Forelimb muscle (tissue), 1 donor: ENCODE data around the gene ICAM4. TPM values are rescaled to one million over a fixed set of nuclear protein-coding genes. Genes with fewer than 3 reads are reported as not detected.

Experiments
- polyA plus RNA-seq: library from polyadenylated mRNA; unstranded; fragments of 120-200 nt; gene quantifications from one replicate; pipeline ENCODE4 v1.2.1, GENCODE V29; 2013; ENCODE audit not compliant: insufficient read length

ICAM4 gene
- polyA plus RNA-seq, 1 donor = 0.25 TPM

Other genes with a start within 250 kb of the ICAM4 start
- 9.8 TPM for gene SHFL, start 200.6 kb upstream of the ICAM4 start, polyA plus RNA-seq
- gene ANGPTL6, start 184.3 kb upstream of the ICAM4 start, polyA plus RNA-seq = 3.9 TPM
- gene PPAN, start 180.6 kb upstream of the ICAM4 start, polyA plus RNA-seq = 28.5 TPM
- gene P2RY11, start 175.3 kb upstream of the ICAM4 start, polyA plus RNA-seq = 13.6 TPM
- gene EIF3G, start 167.1 kb upstream of the ICAM4 start, polyA plus RNA-seq = 267 TPM
- gene DNMT1, start 92.0 kb upstream of the ICAM4 start, polyA plus RNA-seq = 61.4 TPM
- 12.0 TPM for gene S1PR2, start 55.6 kb upstream of the ICAM4 start, polyA plus RNA-seq
- 32.0 TPM for gene MRPL4, start 34.7 kb upstream of the ICAM4 start, polyA plus RNA-seq
- 6.3 TPM for gene ICAM1, start 15.8 kb upstream of the ICAM4 start, polyA plus RNA-seq
- 0.18 TPM for gene ICAM5, start 3.0 kb downstream of the ICAM4 start, polyA plus RNA-seq
- 3.4 TPM for gene ZGLP1, start 22.9 kb downstream of the ICAM4 start, polyA plus RNA-seq
- 20.0 TPM for gene FDX2, start 29.1 kb downstream of the ICAM4 start, polyA plus RNA-seq
- gene RAVER1, start 46.6 kb downstream of the ICAM4 start, polyA plus RNA-seq = 10.9 TPM
- gene ICAM3, start 52.7 kb downstream of the ICAM4 start, polyA plus RNA-seq = 4.9 TPM
- 74.5 TPM for gene TYK2, start 93.6 kb downstream of the ICAM4 start, polyA plus RNA-seq
- gene CDC37, start 116.6 kb downstream of the ICAM4 start, polyA plus RNA-seq = 133 TPM
- gene PDE4A, start 133.6 kb downstream of the ICAM4 start, polyA plus RNA-seq = 3.3 TPM
- gene KEAP1, start 216.4 kb downstream of the ICAM4 start, polyA plus RNA-seq = 66.1 TPM
- gene S1PR5, start 230.5 kb downstream of the ICAM4 start, polyA plus RNA-seq = 1.1 TPM